HG02885 (cell line): ENCODE data around the gene IFITM10.

Source experiments
- ATAC-seq: cut with Tn5 transposase; IDR thresholded peaks from one replicate; pipeline ENCODE4 v1.9.1; 2021; ENCODE audit warnings: mild to moderate bottlenecking; ENCODE audit not compliant: unreplicated experiment, poor library complexity

Gene IFITM10

GRCh38 chr11:1753229-1753928, 3.0 kb upstream of the IFITM10 start:
- no peak for ATAC-seq

- ATAC-seq, result no peak
Observed at GRCh38 chr11:1752907-1753228, 2.5 kb upstream of the IFITM10 start.

- no peak for ATAC-seq
Observed at GRCh38 chr11:1751999-1752906, 1.9 kb upstream of the IFITM10 start.

DNA sequence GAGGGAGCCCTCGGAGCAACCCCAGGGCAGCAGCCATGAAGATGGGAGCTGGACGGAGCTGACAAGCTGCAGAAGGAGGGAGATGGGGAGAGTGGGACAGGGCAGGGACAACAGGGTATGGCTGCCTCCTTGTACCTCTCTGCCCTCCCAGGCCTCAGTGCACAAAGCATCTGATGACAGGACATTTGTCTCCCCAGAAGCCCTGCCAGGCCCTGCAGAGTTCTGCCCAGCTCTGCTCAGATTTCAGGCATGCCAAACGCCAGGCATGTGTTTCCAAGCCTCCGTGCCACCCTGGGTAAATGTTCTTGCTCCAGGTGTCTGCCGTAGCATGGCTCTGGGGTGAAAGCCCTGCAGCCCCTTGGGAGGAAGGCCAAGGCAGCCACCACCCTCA, 1.1 kb upstream of the IFITM10 start:
- ATAC-seq, result no peak

DNA sequence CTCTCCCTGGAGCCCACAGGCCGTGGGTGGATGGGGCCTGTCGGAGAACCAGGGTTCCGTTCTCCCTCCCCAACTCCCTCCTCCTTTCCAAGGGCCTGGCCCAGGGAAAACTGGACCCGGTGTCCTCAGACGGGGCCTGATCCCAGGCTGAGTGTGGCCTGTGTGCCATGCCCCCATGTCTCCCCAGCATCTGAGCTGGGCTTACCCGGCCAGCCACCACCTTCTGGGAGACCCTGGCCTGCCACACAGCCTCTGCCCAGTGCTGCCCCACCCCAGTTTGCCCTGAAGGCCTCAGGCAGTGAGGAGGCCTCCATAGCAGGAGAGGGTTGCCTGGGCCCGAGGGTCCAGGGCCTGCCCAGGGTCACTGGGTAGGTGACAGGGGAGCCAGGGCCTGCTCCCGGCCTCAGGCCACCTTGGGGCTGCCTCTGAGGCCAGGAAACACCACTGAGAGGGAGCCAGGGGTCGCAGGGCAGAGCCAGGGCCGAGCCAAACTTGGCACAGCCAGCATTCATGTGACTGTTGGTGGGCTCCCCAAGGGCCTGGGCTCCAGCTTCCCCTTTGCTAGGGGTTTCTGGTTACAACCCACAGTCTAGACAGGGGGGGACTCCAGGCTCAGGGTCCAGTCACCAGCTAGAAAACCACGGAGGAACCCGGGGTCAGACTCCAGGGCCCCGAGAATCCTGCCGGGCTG, 590 bp upstream of the IFITM10 start:
- no peak for ATAC-seq

DNA sequence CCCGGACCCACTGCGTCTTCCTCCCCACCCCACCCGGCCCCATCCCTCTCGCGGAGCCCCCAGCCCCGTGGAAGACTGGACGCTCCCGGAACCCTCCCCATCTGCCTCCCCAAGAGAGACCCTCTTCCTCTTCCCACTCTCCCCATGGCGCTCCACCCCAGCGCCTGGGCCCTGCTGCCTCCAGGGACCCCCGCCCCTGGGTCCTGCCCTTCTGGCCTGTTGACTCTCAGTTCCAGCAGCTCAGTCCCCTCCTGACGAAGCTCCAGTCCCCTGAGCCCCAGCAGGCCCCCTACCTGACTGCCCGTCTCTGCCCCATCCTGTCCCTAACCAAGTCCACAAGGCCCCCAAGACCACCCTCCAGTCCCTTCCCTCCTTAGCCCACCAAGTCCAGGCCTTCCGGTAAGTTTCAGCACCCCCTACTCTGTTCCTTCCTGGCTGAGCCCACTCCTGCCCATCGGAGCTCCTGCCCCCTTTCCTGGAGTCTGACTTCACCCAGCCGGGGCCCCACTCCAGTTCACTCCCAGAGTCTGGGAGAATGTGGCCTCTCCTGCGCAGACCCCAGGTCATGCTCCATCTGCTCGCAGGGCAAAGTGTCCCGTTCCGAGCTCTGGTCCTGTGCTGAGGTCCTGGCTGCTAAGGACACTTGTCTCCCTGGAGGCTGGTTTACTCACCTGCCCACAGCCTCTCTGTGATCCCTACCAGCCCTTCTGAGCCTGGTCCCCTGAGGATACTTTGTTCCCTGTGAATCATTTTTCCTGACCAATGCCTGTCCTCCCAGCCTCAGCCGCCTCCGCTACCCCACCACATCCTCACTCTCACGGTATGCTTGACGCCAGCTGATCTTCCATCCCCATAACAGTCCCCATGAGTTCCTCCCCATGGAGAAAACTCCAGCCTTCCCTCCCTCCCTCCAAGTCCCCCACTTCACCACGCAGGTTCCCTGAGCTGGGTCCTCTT, 722 bp downstream of the IFITM10 start:
- ATAC-seq, result no peak

DNA sequence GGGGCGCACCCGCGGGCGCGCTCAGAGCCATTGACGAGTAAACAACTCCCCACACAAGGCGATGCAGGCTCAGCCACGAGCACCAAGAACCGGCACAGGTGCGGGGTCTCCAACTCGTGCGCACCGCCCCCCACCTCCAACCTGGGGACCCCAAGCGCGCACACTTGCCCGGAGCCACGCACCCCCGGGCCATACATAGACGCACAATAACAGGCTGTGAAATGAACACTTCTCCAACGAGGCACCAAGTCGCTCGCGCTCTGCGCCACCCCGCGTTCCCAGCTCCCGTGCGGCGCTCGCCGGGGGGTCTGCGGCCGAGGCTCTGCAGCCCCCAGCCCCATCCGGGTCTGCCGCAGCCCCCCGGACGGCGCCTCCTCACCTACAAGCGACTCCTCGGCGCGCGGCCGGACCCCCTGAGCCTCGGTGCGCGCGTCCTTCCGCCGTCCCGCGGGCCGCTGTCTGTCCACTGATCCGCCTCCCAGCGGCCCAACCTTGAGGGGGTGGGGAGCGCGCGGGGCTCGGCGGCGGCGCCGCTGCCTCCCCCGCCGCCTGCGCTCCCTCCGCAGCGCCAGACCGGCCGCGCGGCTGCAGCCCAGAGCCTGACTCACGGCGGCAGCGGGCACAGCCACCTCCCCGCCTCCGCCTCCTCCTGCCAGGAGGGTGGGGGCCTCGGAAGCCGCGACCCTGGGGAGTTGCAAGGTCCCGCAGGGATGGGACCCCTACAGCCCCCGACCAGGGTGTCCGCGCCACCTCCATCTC, 1.6 kb downstream of the IFITM10 start:
- no peak for ATAC-seq

GRCh38 chr11:1747753-1748635, 2.4 kb downstream of the IFITM10 start:
- no peak for ATAC-seq

GRCh38 chr11:1746956-1747752, 3.2 kb downstream of the IFITM10 start:
- no peak for ATAC-seq

GRCh38 chr11:1746511-1746931, 3.9 kb downstream of the IFITM10 start:
- ATAC-seq, result no peak

- ATAC-seq, result no peak
Observed at GRCh38 chr11:1745701-1746320, 4.6 kb downstream of the IFITM10 start.

GRCh38 chr11:1744891-1745700, 5.3 kb downstream of the IFITM10 start:
- no peak for ATAC-seq

DNA sequence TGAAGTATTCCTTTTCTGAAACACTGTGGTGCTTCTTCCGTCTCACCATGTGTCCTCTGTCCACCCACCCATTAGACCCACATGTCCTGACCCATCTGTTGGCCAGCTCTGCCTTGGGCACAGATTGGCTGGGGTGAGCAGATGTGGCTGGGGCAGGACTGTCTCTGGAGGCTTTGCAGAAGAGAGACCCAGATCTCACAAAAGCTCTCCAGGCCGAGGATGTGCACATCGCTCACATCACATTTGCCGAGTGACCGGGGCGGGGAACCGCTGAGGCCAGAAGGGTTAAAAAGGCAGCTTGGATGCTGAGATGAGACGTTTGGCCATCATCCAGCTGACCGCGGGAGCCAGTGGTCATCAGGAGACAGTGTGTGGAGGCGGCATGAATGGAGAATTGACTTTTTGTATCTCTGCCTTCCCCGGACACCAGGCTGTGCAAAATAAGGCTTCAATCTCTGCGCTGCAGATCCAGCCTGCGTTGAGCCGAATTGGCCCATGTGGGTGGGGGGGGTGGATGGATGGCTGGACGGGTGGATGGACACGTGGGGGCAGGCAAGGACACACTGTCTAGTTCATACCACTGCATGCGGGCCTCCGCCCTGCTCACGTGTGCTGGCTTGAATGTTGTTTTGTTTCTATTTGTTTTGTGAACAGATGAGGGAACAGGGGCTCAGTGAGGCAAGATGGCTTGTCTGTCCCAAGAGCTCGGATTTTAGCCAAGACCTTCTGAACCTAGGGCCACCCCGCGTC, 6.1 kb downstream of the IFITM10 start:
- ATAC-seq, result no peak

DNA sequence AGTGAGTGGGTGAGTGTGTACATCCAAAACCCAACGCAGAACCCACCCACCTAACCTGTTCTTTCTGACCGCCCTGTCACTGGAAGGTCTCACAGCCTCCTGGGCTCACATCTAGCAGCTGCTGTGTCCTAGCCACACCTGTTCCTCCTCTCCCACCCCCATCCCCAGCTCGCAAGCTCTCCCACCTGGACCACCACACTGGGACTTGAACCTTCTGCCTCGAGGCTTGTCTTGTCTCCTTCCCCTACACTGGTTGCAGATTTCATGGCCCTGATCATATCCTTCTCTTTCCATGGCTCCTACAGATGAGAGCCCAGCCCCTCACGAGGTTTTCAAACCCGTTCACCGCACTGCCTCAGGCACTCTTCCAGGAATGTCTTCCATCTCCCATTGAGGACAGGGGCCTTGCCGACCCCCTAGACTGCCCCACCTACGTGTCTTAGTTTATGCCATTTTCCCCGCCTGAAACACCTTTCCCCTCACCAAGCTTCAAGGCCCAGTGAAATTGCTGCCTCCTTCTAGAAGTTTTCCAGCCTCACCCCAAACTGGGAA, 6.7 kb downstream of the IFITM10 start:
- no peak for ATAC-seq

- no peak for ATAC-seq
Observed at GRCh38 chr11:1742869-1743584, 7.4 kb downstream of the IFITM10 start.
